Measurements from ENCODE around the gene RAMP2.
A peak's percentile ranks its signal among the peaks of the same experiment; 100 is the strongest.
"Not testable (repeated sequence)": the region's sequence is repeated elsewhere in the genome, so short reads cannot be mapped to it uniquely, and the experiment has no call there.

The RAMP2 gene, protein sequence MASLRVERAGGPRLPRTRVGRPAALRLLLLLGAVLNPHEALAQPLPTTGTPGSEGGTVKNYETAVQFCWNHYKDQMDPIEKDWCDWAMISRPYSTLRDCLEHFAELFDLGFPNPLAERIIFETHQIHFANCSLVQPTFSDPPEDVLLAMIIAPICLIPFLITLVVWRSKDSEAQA

DNA sequence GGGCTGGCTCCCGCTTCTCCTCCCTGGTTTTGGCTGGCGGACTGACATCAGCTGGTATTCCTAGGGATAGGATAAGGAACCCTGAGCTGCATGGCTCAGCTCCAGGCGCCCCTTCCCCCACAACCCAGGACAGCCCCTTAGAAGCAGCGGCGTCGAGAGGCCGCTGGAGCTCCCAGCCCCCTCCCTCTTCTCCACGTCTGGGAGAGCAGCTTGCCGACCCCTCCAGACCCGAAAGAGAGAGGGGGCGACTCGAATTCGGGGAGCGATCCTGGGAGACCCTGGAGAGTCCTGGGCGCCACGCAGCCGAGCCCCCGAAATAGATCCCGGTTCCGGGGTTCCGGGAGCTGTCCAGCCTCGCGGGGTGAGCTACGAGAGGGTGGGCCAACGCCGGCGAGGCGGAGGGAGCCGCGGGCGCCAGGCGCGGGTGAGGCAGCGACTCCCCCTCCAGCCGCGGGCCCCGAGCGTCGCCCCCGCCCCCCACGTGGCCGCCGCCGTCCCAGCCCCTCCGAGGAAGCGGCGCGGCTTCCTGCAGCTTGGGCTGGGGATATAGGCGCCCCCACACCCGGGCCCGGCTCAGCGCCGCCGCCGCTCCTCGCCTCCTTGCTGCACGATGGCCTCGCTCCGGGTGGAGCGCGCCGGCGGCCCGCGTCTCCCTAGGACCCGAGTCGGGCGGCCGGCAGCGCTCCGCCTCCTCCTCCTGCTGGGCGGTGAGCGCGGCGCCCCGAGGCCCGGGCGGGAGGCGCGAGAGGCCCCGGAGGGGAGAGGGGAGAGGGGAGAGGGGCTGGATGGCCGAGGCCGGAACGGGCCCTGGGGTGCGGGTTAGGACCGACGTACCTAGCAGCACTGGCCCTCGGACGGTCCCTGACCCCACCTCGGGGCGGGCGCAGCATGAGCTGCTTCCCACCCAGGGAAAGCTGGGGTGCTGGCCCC, at the start of gene RAMP2:
Gene RAMP2, plus strand, starts transcription at position 576 of the 930 bp plus-strand sequence. Its CDS starts 35 bp downstream, at position 611.
- no peak for DNase-seq

DNA sequence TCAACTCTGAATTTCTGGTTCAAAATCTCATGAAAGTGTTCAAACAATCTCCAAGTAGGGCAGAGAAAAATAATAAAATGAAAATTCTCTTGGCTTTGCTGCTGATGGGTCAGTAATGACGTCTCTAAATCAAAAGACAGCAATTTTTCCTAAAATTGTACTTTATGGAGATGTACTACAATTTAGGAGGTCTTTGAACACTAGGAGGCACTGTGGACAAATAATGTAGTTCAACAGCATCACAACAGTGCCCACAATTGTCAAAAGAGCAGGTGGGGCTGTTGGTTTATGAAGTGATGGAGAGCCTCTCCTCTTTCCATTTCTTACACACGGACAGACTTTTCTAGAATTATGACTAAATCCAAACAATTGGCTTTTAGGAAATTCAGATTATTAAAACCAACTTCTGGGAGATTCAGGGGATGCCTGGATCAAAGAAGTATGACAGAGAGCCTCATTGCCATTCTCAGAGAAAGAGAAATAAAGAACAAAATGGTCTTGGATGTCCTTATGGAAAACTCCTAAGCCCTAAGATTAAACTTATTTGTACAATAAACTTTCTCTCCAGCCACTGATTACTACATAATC, 39.9 kb upstream of the RAMP2 start:
- no peak for DNase-seq

DNA sequence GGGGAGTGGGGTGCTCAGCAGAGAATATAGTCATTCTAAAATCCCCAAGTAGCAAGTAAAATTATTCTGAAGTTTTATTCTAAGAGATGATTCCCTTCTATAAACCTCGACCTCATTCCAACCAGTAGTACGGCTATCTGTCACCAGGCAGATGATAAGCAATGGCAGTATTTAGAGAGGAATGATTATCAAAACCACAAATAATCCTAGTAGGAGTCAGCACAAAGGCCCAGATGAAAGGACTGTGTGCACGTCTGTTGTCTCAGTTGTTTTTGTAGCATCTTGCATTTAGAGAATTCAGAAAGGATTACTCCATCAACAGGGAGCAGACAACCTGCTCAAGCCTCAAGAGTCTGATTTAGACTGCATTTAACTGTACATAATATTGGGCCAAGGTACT, 37.4 kb upstream of the RAMP2 start:
- DNase-seq, result no peak

DNA sequence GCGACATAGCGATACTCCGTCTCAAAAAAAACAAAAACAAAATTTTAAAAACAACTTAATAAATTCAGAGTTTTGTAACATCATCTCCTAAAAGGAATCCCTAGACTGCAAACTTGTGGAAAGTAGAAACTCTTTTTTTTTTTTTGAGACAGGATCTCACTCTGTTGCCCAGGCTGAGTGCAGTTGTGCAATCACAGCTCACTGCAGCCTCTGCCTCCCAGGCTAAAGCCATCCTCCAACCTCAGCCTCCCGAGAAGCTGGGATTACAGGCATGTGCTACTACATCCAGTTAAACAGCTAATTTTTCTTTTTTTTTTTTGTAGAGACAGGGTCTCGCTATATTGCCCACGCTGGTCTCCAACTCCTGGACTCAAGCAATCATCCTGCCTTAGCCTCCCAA, 35.9 kb upstream of the RAMP2 start:
- no peak for DNase-seq

DNA sequence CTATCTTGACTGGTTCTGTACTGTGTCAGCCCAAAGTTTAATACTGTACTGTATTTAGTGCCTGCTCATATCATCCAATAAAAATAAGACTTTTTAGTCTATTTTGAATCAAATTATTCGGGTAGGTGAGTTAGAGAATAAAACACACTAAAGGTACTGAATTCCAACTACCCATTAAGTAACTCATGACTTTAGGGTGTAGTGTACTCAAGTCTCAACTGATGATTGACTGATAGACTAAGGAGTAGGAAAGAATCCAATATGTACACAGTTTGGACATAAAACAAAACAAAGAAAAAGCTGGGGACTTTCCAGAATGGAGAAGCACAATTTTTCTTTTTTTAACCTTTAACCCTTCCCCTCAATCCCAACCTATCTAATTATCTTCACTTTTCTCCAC, 20.3 kb upstream of the RAMP2 start:
- DNase-seq, result no peak

DNA sequence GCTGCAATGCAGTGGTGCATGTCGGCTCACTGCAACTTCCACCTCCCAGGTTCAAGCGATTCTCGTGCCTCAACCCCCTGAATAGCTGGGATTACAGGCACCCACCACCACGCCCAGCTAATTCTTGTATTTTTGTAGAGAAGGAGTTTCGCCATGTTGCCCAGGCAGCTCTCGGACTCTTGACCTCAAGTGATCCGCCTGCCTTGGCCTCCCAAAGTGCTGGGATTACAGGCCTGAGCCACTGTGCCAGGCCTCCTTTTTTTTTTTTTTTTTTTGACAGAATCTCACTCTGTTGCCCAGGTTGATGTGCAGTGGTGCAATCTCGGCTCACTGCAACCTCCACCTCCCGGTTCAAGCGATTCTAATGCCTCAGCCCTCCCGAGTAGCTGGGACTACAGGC, 18.1 kb upstream of the RAMP2 start:
- not testable (repeated sequence) for DNase-seq

DNA sequence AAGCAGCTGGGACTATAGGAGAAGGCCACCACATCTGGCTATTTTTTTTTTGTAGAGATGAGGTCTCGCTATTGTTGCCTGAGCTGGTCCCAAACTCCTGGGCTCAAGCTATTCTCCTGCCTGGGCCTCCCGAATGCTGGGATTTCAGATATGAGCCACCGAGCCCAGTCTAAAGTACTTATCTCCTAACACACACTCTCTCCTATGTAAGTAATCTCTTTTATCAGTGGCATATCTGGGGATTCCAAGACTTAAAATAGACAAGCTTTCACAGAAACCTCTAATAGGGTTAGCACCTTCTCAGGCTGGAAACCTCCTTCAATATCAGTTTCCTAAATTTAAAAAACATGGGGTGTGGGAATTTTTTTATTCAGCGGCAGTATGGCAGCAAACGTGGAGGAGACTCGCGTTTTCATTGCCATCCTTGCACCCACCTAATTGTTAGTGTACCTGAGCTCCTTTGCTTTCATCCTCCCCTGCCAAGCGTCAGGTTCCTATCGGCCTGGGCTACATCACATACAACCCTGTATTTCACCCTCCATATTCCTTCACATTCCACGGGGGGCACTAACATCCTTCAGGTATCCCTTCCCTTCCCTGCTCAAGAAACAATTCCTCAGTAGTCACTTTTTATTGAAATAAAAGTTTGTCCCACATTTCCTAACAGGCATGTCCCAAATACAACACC, 17.3 kb upstream of the RAMP2 start:
- DNase-seq, result no peak

DNA sequence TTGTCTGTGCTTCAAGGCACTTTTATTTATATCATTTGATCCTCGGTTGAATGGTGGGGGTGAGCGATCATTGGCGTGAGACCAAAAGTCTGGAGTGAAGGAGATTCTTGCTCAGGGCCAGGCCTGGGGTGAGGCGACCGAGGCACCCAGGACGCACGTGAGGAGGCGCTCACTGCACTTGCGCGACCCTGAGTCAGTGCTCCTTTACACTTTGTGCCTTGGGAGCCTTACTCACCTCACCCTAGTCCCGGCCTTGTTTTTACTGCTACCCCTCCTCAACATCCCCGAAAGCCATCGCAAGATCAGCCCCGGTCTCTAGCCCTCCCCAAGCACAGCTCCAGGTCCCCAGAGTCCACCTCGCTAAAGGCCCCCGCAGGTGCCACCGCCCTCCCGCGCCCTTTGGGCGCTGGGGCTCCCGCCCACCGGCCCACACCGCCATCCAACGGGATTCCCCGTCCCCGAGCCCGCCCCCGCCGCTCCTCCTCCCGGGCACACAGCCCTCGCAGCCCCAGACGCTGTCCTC, 16.7 kb upstream of the RAMP2 start:
- DNase-seq, result no peak

DNA sequence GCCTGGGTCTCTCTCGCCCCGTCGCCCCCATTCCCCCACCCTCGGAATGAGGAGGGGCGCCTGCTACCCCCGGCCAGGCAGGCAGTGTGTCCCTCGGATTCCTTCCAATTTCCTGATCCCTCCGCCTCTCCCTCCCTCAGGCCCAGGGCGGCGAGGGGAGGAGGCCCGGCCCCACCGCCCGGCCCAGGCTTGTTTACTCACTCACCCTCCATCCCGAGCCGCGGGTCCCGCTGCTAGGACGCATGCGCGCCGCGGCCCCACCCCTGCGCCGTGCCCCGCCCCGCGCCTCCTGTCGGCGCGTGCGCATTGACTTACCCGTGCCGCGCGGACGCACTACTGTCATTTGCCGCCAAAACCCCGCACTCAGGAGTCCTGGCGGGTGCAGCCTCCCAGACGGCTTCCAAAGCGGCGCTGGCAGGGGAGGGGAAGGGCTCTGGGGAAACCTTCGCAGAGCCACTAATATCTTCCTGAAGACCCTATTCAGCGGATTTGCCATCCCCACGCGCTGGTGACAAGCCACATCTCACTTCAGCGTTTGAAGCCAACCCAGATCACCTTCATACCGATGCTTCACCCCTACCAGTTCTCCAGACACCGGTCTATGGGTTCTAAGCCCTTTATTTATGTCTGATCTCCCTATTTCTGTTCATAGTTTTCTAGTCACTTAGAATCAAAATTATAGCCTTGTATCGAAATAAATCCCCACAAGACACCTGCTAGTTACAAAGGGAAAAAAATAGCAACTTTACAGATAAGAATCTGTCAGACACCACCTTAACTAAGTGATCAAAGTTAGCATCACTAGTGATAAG, 16.0 kb upstream of the RAMP2 start, which contains the start of gene EZH1:
Gene EZH1, minus strand, starts transcription at position 235 of the 812 bp plus-strand sequence. CDS start 16,099 bp downstream, outside the sequence.
- peak; percentile 62 for DNase-seq

DNA sequence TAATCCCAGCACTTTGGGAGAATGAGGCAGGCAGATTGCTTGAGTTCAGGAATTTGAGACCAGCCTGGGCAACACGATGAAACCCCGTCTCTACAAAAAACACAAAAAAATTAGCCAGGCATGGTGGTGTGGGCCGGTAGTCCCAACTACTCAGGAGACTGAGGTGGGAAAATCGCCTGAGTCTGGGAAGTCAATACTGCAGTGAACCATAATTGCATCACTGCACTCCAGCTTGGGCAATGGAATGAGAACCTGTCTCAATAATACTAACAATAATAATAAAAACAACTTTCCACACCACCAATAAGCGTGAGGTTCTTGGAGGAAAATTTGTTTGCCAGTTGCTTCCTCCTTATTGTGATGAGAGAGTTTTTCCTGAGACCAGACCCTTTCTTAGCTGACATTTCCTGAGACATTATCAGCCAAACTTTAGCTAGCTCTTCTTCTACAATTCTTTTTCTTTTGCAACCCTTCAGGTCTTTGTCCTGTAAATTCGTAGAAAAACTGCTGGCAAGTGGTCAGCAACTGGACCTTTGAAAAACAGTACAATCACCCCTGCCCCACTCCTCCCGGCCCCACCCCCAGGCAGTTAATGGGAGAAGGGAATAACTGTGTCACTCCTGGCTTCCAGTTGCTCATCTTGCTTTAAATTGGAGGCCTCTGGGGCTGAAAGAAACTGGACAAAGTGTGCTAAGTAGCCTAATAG, 12.7 kb upstream of the RAMP2 start:
- no peak for DNase-seq

DNA sequence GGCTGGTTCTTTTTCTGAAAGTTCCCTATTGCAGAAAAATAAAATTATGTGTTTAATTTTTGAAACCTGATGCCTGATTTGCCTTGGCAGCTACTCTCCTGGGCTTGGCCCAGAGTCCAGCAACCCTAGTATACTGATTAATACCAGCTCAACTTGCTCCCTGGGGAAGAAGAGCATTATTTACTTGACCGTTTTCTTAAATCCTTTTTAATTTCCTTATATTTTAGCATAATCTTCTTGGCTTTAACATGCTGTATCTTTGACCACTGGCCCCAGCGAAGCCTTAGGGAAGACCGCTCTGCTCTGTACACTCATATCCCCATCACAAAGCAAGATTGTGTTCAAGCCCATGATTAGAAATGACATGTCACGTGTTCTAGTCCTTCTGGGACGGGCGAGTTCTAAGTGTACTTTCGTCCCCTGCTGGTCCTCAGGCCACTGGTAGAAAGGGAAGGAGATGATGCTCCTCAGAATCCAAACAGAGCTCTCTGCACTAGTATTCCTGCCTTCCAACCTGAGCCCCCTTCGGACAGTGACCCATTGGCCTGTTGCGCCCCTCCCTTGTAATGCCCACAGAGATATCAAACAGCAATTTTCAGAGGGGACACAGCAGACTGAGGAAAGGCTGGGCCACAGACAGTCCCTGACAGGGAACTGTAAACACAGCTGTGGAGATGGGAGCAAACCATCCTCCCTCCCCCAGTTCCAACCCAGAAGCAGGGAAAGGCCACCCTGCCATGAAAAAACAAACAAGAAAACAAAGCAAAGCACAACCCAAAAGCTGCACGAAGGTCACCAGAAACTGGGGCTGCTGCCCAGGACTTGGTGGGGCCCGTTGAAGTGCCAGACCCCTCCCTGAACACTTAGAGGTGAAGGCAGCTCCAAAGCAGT, 11.9 kb upstream of the RAMP2 start:
- no peak for DNase-seq

DNA sequence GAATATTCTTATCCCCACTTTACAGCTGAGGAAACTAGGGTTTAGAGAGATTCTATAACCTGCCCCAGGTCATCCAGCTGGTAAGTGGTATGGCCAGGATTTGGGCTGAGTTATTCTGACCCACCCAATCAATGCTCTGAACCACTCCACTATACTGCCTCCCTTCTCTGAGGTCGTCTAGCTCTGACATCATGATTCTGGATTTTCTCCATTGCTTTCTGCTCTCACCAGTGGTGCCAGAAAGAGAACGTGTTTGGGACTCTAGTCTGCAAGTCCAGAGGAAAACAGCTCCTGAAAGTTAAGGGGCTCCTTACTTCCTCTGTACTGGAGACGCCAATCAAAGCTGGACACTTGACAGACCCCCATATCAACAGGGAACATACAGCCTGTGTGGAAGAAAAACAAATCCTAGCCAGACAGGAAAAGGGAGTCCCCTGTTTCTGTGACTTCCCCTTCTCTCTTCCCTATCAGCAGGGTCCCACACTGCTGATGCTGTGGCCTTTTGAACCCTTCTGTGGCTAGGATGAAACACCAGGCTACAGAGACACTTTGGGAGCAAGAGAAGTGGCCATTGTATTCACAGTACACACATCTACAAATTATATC, 10.2 kb upstream of the RAMP2 start:
- no peak for DNase-seq

DNA sequence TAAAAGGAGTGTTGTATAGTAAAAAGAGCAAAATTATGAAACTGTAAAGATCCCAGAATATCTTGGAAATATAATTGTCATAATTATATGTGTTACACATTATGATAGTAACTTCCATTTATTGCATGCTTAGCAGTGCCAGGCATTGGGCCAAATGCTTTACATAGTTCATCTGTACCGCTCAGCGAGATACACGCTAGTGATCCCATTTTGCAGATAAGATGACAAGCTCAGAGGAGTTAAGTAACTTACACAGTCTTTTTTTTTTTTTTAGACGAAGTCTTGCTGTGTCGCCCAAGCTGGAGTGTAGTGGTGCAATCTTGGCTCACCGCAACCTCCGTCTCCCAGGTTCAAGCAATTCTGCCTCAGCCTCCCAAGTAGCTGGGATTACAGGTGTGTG, 9.4 kb upstream of the RAMP2 start:
- DNase-seq, result no peak

DNA sequence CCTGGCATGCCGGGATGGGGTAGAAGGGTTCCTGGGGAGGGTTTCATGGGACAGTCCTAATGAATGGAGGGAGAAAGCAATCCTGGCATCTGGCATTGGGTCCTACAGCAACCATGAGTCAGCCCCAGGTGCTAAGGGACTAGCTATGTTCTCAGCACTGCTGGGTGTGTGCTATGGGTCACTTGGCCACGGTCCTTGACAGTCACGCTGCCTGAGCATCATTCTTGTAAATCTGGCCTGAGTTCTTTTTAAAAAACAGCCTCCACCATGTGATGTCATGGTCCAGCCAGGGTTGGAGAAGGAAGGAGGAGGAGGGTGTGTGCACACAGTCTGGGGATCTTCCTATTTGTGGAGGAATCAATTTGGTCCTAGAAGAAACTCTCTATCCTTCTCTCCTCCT, 6.2 kb upstream of the RAMP2 start:
- no peak for DNase-seq

DNA sequence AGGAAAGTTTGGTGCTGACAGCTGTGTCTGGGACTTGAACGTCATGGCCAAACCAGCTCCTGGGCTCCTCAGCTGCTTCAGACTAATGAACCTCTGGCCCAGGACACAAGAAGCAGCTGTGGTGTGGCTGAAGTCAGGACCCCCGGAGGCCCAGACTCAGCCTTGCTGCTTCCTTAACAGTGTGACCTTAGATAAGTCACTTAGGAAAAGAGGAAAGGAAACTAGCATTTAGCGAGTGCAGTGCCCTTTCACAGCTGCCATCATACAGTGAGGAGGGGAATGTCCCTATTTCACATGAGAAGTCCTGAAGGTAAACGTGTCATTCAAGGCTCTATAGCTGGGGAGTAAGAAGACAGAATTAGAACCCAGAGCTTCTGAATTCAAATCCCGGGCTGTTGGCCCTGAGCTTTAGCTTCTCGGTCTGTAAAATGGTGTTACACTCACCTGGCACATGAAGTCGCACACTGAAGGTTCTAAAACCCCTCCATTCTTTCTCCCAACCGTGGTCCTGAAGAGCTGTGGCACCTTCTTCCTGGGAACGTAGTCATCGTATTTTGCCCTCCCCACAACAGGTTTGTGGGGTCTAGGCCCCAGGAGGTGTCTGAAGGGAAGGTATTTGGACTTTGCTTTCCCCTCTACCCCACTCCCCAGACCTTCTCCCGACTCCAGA, 910 bp upstream of the RAMP2 start:
- DNase-seq, result no peak

DNA sequence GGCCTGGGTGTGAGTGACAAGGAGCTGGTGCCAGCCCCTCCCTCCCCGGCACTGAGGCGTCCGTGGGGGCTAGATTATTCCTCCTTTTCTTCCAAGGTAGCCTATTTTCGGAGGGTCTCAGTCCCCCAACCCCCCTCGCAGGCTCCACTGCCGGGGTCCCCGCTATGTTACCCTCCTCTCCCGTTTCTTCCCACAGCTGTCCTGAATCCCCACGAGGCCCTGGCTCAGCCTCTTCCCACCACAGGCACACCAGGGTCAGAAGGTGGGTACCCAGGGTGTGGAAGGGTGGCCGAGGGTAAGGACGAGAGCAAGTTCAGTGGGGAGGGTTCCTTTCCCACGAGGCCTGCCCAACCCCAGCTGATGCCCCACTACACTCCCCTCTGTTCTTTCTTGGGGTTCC, 611 bp downstream of the RAMP2 start:
- no peak for DNase-seq

DNA sequence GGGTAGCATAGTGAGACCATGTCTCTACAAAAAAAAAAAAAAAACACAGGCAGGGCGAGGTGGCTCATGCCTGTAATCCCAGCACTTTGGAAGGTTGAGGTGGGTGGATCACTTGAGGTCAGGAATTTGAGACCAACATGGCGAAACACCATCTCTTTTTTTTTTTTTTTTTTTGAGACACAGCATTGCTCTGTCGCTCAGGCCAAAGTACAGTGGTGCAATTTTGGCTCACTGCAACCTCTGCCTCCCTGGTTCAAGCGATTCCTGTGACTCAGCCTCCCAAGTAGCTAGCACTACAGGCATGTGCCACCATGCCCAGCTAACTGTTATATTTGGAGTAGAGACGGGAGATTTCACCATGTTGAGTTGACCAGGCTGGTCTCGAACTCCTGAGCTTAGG, 5.1 kb downstream of the RAMP2 start:
- no peak for DNase-seq

DNA sequence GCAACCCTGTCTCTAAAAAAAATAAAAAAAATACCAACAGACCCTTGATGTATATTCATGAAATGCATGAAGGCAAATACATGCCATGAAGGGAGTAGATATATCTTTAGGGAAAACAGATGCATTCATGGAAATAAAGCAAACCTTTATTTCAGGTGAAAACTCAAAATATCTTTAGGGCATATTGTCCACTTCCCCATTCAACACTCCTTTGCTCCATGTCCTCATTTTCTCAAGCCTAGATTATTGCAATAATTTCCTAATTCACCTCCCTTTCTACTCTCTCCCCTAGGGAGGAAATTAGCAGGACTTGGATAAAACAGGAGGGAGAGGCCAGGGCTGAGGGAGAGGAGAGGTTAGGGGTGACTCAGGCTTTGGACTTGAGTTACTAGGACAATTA, 6.5 kb downstream of the RAMP2 start:
- DNase-seq, result no peak

DNA sequence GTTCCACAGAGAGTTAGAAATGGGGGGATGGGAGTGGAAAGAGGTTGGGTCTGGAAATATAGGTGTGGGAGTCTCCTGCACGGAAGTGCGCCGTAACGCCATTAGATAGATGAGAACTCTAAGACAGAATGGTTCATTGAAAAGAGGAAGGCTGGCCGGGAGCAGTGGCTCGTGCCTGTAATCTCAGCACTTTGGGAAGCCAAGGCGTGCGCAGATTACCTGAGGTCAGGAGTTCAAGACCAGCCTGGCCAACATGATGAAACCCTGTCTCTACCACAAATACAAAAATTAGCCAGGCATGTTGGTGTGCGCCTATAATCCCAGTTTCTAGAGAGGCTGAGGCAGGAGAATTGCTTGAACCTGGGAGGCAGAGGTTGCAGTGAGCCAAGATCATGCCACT, 7.0 kb downstream of the RAMP2 start:
- not testable (repeated sequence) for DNase-seq

Data from cortex of kidney (tissue), 1 donor.